HEK293 (cell line): ENCODE data around the gene GP1BB.

Experiments used
- KLF1 ChIP-seq: fragments of 450-650 bp; formaldehyde crosslinking; IDR thresholded peaks from 2 replicates; pipeline ENCODE4 v1.5.1; 2016; ENCODE audit warnings: missing biosample characterization, missing genetic modification characterization
- SETDB1 ChIP-seq: IDR thresholded peaks from one replicate; pipeline ENCODE4 v1.6.1; 2017; ENCODE audit warnings: mild to moderate bottlenecking, low read length, moderate library complexity, mixed read lengths; ENCODE audit not compliant: insufficient read length
- SP2 ChIP-seq: fragments of 450-650 bp; formaldehyde crosslinking; IDR thresholded peaks from 2 replicates; pipeline ENCODE4 v1.5.1; 2016; ENCODE audit warnings: missing biosample characterization, missing genetic modification characterization
- YY1 ChIP-seq: fragments of 450-650 bp; formaldehyde crosslinking; IDR thresholded peaks from 2 replicates; pipeline ENCODE4 v1.5.1; 2018; ENCODE audit warnings: missing biosample characterization, missing genetic modification characterization
- TF ChIP-seq, protein P1 (sequence below): fragments of 450-650 bp; formaldehyde crosslinking; IDR thresholded peaks from 2 replicates; pipeline ENCODE4 v1.5.1; 2016; ENCODE audit warnings: missing biosample characterization, missing genetic modification characterization
- TF ChIP-seq, protein P2 (sequence below): fragments of 450-650 bp; formaldehyde crosslinking; IDR thresholded peaks from 2 replicates; pipeline ENCODE4 v1.5.1; 2016; ENCODE audit warnings: missing biosample characterization, missing genetic modification characterization

DNA sequence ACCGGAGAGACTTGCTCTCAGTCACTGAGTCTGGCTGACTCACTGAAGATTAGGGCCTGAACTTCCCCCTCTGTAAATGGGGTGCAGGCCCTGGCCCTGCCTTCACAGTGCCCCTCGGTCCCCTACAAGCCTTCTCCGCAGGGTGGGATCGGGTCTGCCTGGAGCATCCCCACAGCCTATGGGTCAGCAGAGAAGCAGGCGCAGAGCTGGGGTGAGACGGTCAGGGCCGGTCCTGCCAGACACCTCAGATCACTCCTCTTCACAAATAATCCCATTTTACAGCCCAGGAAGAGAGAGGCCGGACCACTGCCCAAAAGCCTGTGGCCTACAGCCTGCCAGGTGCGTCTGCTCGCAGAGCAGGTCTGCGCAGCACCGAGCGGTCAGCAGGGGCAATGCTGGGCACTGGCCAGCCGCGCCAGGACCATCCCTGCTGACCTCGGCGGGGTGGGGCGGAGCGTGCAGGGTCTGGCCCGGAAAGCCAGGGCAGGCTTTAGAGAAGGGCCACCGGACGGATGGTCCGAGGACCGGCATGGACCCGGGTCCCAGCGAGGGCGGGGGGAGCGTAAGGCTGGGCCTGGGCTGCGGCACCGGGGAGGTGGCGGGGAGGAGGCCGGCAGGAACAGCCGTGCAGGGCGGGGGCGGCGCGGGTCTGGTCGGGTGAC lies 9.6 kb upstream of the GP1BB start:
- TF ChIP-seq, protein P1, sequence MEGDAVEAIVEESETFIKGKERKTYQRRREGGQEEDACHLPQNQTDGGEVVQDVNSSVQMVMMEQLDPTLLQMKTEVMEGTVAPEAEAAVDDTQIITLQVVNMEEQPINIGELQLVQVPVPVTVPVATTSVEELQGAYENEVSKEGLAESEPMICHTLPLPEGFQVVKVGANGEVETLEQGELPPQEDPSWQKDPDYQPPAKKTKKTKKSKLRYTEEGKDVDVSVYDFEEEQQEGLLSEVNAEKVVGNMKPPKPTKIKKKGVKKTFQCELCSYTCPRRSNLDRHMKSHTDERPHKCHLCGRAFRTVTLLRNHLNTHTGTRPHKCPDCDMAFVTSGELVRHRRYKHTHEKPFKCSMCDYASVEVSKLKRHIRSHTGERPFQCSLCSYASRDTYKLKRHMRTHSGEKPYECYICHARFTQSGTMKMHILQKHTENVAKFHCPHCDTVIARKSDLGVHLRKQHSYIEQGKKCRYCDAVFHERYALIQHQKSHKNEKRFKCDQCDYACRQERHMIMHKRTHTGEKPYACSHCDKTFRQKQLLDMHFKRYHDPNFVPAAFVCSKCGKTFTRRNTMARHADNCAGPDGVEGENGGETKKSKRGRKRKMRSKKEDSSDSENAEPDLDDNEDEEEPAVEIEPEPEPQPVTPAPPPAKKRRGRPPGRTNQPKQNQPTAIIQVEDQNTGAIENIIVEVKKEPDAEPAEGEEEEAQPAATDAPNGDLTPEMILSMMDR (tag by site-specific recombination) = no peak
- TF ChIP-seq SP2 (tag by site-specific recombination) (no peak), KLF1 (no peak; the same call in 1 of the 2 replicates), YY1 (no peak), SETDB1 (no peak)
- TF ChIP-seq, protein P2, sequence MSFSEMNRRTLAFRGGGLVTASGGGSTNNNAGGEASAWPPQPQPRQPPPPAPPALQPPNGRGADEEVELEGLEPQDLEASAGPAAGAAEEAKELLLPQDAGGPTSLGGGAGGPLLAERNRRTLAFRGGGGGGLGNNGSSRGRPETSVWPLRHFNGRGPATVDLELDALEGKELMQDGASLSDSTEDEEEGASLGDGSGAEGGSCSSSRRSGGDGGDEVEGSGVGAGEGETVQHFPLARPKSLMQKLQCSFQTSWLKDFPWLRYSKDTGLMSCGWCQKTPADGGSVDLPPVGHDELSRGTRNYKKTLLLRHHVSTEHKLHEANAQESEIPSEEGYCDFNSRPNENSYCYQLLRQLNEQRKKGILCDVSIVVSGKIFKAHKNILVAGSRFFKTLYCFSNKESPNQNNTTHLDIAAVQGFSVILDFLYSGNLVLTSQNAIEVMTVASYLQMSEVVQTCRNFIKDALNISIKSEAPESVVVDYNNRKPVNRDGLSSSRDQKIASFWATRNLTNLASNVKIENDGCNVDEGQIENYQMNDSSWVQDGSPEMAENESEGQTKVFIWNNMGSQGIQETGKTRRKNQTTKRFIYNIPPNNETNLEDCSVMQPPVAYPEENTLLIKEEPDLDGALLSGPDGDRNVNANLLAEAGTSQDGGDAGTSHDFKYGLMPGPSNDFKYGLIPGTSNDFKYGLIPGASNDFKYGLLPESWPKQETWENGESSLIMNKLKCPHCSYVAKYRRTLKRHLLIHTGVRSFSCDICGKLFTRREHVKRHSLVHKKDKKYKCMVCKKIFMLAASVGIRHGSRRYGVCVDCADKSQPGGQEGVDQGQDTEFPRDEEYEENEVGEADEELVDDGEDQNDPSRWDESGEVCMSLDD (tag by site-specific recombination) = no peak
